BLaER1 treated with 17β-estradiol and CSF1 and Interleukin-3, amounts not matched to agents 10 nM and 100 nM (cell line): ENCODE measurements around the gene GPC6.
"Not testable (repeated sequence)": the region's sequence is repeated elsewhere in the genome, so short reads cannot be mapped to it uniquely, and the experiment has no call there.

ENCODE experiments used
- H3K27ac ChIP-seq, 11 experiments: shearing (Covaris generic); formaldehyde crosslinking; 2 replicates each; pipeline ENCODE4 v1.8.1; 2022
- H3K27me3 ChIP-seq, 11 experiments: shearing (Covaris generic); formaldehyde crosslinking; 2 replicates each; pipeline ENCODE4 v1.8.1; 2022
- H3K36me3 ChIP-seq, 11 experiments: shearing (Covaris generic); formaldehyde crosslinking; 2 replicates each; pipeline ENCODE4 v1.8.1; 2022
- H3K4me1 ChIP-seq, 10 experiments: shearing (Covaris generic); formaldehyde crosslinking; 2 replicates each; pipeline ENCODE4 v1.8.1; 2022
- H3K4me2 ChIP-seq, 11 experiments: shearing (Covaris generic); formaldehyde crosslinking; 2 replicates each; pipeline ENCODE4 v1.8.1; 2022
- H3K4me3 ChIP-seq, 10 experiments: shearing (Covaris generic); formaldehyde crosslinking; 2 replicates each; pipeline ENCODE4 v1.8.1; 2022
- H3K9ac ChIP-seq, 11 experiments: shearing (Covaris generic); formaldehyde crosslinking; 2 replicates each; pipeline ENCODE4 v1.8.1; 2022
- H3K9me3 ChIP-seq, 11 experiments: shearing (Covaris generic); formaldehyde crosslinking; replicated peaks in 1 of 11; 2 replicates each; pipeline ENCODE4 v1.8.1; 2022
- H4K20me1 ChIP-seq, 11 experiments: shearing (Covaris generic); formaldehyde crosslinking; 2 replicates each; pipeline ENCODE4 v1.8.1; 2022
- Cebpa-rat ChIP-seq, 11 experiments: shearing (Covaris generic); IDR thresholded peaks; 2 replicates each; pipeline ENCODE4 v1.8.1; 2022

Gene GPC6

DNA sequence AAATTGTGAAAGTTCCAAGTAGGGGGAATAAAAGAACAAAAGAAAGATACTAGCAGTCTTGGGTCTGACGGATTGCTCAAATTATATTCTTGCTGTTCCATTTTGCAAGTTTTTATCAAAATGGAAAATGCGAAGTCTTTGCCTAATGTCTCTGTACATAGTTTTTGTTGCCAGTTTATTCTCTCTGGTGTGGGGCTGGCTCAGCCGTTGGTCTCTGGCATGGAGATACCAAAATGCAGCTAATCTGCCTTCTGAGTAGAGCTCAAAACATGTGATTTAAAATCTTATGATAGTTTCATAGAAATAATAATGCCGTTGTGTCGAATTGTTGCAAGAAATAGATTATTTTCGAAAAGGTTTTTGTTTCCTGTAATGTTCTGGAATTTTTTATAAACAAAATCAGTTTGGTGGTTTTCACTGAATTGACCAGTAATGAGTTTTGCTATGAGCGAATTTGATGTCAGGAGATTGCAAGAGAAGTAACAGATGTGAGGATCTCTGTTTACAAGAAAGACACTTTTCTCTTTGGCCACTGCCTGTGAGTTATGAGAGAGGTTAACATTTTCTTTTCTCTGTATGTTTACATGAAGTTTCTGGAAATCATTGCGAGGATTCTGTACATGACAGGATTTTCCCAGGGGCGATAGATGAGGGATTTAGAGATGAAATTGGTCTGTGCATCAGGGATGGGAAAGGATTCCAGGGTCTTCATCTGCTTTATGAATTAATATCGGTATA is 1105.9 kb downstream of the GPC6 start:
- Histone ChIP-seq H3K4me3 (no peak overlapping the region), H3K36me3 (no peaks in the 10 kb centered on the region), H3K27ac (no peak overlapping the region), H4K20me1 (no peaks in the 10 kb centered on the region; a peak in 1 of 22 replicates), H3K9ac (no peak overlapping the region), H3K27me3 (no peaks in the 10 kb centered on the region), H3K4me1 (peaks cover 30 to 37% (median 31%) of the 10 kb centered on the region in 10 experiments), H3K9me3 (no peaks in the 10 kb centered on the region), H3K4me2 (no peak overlapping the region)
- no peak for TF ChIP-seq Cebpa-rat (IDR thresholded peaks at IDR 0.05)

DNA sequence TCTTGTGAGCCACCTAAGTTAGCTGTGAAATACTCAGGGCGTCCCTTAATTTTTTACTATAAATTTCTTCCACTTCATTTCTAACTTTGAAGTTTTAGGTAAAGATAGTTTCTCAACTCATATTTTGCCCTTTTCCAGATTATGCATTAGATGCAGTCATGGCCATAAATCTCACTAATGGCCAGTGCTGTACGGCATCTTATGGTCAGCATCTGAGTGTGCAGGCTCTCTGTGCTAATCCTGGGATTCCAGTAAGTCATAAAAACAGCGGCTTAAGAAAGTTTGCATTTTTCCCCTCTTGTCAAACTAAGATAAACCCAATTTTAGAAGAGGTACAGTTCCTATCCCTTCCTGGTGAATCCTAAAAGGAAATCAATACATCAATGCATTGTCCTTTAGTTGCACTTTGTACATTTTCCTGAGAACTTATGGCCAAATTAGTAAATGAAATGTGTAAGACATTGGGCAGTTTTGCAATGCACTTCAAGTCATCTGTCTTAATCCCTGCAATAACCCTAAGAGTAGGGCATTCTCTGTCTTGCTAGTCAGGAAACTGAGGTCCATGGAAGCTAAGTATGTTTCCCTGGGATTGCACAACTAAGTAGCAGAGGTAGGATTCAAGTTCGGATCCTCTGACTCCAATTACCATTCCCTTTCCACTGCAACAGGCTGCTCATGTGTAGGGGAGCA is 1106.7 kb downstream of the GPC6 start:
- no peak for TF ChIP-seq Cebpa-rat (IDR thresholded peaks at IDR 0.05)
- Histone ChIP-seq H4K20me1 (no peaks in the 10 kb centered on the region; a peak in 1 of 22 replicates), H3K4me2 (no peak overlapping the region), H3K27ac (no peak overlapping the region), H3K9ac (no peak overlapping the region), H3K4me3 (no peak overlapping the region), H3K9me3 (0 out of 22 replicates have a peak, but pooled peaks cover 0 to 3% (median 0%) of the 10 kb centered on the region in 11 experiments), H3K4me1 (peaks cover 23 to 29% (median 24%) of the 10 kb centered on the region in 10 experiments), H3K36me3 (no peaks in the 10 kb centered on the region), H3K27me3 (no peaks in the 10 kb centered on the region)

DNA sequence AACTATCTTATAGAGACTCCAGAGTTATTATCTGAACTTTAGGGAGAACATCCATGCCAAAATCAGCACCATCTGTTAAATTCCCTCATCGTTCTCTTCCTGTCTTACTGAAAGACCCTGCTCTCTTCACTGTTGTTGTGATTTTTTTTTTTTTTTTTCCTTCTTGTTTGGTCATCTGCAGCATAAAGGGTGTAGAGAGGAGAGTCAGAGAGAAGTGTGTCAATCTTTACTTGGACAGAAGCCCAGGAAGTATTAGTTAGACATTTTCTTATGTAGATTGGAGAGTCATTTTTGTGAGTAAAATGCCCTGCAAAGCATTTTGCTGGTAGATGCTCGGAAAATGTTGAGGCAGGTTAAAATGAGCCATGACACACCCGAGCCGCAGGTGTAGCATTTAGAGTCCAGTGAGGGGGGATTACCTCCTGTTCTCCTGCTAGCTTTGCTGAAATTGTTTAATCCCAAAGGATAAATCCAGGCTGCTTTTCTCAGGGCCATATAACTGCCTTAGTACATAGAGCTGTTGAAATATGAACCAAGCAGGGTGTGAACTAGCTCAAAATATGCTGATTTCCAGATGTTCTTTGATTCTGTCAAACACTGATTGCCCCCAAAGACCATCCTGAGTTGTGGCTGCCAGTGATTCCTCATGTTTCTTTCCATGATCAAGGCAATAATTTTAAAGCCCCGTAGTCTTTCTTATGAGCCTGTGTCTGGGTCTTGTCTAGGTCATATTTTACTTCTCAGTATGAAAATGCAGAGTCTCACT is 1109.3 kb downstream of the GPC6 start:
- Histone ChIP-seq H3K9ac (no peak overlapping the region), H4K20me1 (no peaks in the 10 kb centered on the region; a peak in 1 of 22 replicates), H3K4me3 (no peak overlapping the region), H3K27ac (no peak overlapping the region), H3K4me1 (peaks cover 0 to 3% (median 0%) of the 10 kb centered on the region in 10 experiments; a peak in 3 of 20 replicates), H3K36me3 (no peaks in the 10 kb centered on the region), H3K4me2 (no peak overlapping the region), H3K9me3 (0 out of 22 replicates have a peak, but pooled peaks cover 0 to 3% (median 0%) of the 10 kb centered on the region in 11 experiments), H3K27me3 (no peaks in the 10 kb centered on the region)
- no peak for TF ChIP-seq Cebpa-rat (IDR thresholded peaks at IDR 0.05)

DNA sequence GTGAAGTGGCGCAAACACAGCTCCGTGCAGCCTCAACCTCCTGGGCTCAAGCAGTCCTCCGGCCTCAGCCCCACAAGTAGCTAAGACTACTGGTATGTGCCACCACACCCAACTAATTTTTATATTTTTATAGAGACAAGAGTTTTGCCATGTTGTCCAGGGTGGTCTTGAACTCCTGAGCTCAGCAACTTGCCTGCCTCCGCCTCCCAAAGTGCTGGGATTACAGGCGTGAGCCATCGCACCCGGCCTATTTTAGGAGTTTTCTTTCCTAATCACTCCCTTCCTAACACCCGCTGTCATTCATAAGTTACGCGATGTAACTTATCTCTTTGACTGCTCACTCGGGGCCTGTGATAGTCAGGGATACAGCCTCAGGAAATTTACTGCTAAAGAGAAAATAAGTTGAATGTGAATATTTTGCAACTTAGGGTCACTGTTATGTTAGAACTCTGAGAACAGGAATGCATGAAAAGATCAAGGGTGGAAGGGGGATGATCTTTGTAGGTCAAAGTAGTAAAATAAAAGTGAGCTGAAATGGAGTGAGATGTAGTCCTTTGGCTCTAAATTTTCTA is 1112.6 kb downstream of the GPC6 start:
- Histone ChIP-seq H3K4me3 (no peak overlapping the region), H4K20me1 (no peaks in the 10 kb centered on the region), H3K9ac (no peak overlapping the region), H3K27me3 (no peaks in the 10 kb centered on the region), H3K27ac (no peak overlapping the region), H3K9me3 (0 out of 22 replicates have a peak, but pooled peaks cover 0 to 3% (median 0%) of the 10 kb centered on the region in 11 experiments), H3K4me2 (no peak overlapping the region), H3K36me3 (no peaks in the 10 kb centered on the region), H3K4me1 (peaks cover under 1 to 2% (median under 1%) of the 10 kb centered on the region in 10 experiments; a peak in 13 of 20 replicates)
- TF ChIP-seq Cebpa-rat (IDR thresholded peaks at IDR 0.05): no peak

DNA sequence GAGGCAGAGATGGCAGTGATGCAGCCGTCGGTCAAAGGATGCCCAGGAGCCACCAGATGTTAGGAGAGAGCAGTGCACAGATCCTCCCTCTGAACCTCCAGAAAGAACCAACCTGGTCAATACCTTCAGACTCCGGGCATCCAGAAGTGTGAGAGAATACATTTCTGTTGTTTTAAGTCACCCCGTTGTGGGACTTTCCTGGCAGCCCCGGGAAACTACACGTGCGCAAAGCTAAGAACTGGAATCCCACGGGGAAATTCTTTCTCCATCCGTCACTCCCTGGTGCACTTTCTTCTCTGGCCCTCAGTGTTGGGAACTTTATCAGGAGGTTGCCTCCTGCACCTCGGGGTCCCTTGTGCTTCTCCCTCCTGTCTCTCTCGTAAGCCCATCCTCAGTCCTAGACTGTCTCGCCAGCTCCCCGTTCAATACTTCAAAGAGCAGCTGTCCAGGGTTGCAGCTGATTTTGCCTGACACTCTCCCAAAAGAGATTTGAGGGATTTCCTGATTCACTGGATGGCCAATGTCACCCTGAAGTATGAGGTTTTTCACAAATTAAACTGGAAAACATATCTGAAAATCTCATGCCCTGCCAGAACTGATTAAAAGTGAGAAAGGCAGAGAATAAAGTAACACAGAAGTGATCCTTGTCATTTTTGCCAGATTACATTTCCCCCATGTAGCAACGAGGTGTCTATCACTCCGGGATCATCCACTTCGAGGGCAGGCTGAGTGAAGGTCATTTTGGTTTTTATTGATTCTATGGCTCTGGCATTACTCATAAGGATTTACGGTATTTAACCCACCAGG is 1116.0 kb downstream of the GPC6 start:
- 0 out of 22 replicates have a peak, but pooled peaks cover 0 to 3% (median 0%) of the 10 kb centered on the region in 11 experiments for H3K9me3 ChIP-seq
- H3K4me3 ChIP-seq: no peak overlapping the region
- H3K27ac ChIP-seq: no peak overlapping the region
- no peaks in the 10 kb centered on the region for H3K36me3 ChIP-seq
- H3K9ac ChIP-seq: no peak overlapping the region
- TF ChIP-seq Cebpa-rat (IDR thresholded peaks at IDR 0.05): no peak
- H3K27me3 ChIP-seq: no peaks in the 10 kb centered on the region
- H3K4me1 ChIP-seq: peaks cover 5 to 18% (median 15%) of the 10 kb centered on the region in 10 experiments; a peak in 18 of 20 replicates
- H4K20me1 ChIP-seq: no peaks in the 10 kb centered on the region
- no peak overlapping the region for H3K4me2 ChIP-seq

DNA sequence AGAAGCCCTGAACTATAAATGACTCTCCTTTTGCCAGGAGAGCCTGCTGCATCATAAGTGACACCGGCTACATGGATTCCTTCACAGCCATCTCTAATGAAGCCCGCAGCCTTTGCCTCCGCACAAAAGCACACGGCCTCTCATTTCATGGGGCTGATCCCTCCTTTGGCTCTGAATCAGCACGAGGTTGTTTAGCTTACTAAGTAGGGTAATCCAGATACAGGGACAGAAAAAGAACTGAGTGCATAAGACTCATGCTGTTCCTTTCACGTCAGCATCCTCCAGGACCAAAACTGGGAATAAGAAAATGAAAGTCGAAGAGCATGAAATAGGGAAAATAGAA is 1116.6 kb downstream of the GPC6 start:
- H3K27ac ChIP-seq: no peak overlapping the region
- TF ChIP-seq Cebpa-rat (IDR thresholded peaks at IDR 0.05): no peak
- peaks cover 5 to 18% (median 15%) of the 10 kb centered on the region in 10 experiments; a peak in 18 of 20 replicates for H3K4me1 ChIP-seq
- no peak overlapping the region for H3K4me2 ChIP-seq
- H3K36me3 ChIP-seq: no peaks in the 10 kb centered on the region
- H3K4me3 ChIP-seq: no peak overlapping the region
- H4K20me1 ChIP-seq: no peaks in the 10 kb centered on the region
- no peaks in the 10 kb centered on the region for H3K9me3 ChIP-seq
- H3K27me3 ChIP-seq: no peaks in the 10 kb centered on the region
- H3K9ac ChIP-seq: no peak overlapping the region

DNA sequence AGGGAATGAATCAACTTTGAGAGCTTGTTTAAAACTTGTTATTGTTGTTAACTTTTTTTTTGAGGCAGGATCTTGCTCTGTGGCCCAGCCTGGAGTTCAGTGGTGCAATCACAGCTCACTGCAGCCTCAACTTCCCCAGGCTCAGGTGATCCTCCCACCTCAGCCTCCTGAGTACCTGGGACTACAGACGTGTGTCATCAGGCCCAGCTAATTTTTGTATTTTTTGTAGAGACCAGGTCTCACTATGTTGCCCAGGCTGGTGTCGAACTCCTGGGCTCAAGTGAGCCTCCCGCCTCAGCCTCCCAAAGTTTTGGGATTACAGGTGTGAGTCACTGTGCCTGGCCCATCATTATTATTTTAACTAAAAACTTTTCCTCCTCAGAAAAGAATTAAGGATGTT is 1117.1 kb downstream of the GPC6 start:
- not testable (repeated sequence) for H3K36me3 ChIP-seq, H4K20me1 ChIP-seq, H3K9me3 ChIP-seq, H3K27ac ChIP-seq, H3K9ac ChIP-seq, H3K4me3 ChIP-seq, H3K4me2 ChIP-seq, H3K27me3 ChIP-seq
- peaks cover 5 to 18% (median 15%) of the 10 kb centered on the region in 10 experiments; a peak in 18 of 20 replicates for H3K4me1 ChIP-seq

DNA sequence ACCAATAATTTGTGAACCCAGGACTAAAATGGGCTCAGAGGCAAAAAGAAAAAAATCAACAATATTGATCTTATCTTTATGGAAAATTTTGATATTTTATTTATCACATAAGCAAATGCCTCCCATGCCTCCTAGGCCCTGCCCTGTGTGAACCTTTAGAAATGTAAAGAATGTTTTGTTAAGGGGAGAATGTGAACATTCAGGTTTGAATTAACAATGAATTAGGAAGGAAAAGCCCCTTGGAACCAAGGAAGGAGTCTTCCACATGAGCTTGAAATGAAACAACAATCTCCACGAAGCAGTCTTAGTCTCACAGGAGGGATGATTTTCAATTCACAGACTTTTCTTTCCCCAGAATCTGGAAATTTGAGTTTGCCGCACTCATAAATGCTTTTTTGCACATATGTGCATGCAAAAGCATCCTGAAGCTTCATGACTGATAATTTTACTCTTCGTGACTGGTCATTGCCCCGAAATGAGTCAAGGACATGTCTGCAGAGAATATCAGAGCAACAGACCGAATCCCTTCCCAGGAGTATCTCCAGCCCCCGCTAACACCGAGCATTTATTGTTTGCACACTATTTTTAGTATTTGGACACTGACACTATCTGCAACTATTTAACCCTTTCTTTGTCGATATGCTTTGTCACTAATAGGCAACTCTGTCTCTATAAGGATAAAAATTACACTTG is 1117.7 kb downstream of the GPC6 start:
- no peak overlapping the region for H3K4me3 ChIP-seq
- H3K36me3 ChIP-seq: no peaks in the 10 kb centered on the region
- no peak overlapping the region for H3K9ac ChIP-seq
- H4K20me1 ChIP-seq: no peaks in the 10 kb centered on the region
- TF ChIP-seq Cebpa-rat (IDR thresholded peaks at IDR 0.05): no peak
- no peaks in the 10 kb centered on the region for H3K27me3 ChIP-seq
- H3K9me3 ChIP-seq: no peaks in the 10 kb centered on the region
- peaks cover 5 to 18% (median 15%) of the 10 kb centered on the region in 10 experiments; a peak in 18 of 20 replicates for H3K4me1 ChIP-seq
- no peak overlapping the region for H3K27ac ChIP-seq
- H3K4me2 ChIP-seq: peak overlapping the region; percentile 8 to 57 (median 35); a peak in 20 of 22 replicates
